Measurements from ENCODE around the gene CNTNAP2.

Gene CNTNAP2

GRCh38 chr7:147400221-147400689, 1283.7 kb downstream of the CNTNAP2 start:
- TF ChIP-seq, protein P1, sequence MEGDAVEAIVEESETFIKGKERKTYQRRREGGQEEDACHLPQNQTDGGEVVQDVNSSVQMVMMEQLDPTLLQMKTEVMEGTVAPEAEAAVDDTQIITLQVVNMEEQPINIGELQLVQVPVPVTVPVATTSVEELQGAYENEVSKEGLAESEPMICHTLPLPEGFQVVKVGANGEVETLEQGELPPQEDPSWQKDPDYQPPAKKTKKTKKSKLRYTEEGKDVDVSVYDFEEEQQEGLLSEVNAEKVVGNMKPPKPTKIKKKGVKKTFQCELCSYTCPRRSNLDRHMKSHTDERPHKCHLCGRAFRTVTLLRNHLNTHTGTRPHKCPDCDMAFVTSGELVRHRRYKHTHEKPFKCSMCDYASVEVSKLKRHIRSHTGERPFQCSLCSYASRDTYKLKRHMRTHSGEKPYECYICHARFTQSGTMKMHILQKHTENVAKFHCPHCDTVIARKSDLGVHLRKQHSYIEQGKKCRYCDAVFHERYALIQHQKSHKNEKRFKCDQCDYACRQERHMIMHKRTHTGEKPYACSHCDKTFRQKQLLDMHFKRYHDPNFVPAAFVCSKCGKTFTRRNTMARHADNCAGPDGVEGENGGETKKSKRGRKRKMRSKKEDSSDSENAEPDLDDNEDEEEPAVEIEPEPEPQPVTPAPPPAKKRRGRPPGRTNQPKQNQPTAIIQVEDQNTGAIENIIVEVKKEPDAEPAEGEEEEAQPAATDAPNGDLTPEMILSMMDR (conservative IDR thresholded peaks at IDR 0.05; ENCODE audit: low read depth, low read length) = no peak
- H3K4me2 ChIP-seq = peak overlapping the region; percentile 81

DNA sequence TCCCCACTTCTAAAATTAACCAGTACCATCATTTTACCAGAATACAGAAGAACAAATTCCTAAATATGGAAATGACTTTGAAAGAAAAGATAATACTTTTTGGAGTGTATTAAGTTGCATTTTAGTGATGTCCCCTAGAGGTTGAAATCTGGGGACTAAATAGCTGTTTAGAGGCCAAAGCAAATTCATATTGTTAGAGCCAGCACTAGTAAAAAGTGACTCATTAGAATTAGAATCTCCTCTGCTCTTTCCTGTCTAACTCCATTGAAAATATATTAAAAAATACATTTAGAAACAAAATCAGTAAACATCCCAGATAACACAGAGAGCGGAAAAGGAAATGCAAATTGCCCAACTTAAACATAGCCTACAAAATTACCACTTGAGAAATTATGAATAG, 1284.3 kb downstream of the CNTNAP2 start:
- H2AFZ ChIP-seq (ENCODE audit: low read depth) = peak overlapping the region; percentile 73
- no peaks in the 10 kb centered on the region for H3K79me2 ChIP-seq (ENCODE audit: insufficient read depth, low read depth)
- peaks cover 35% of the 10 kb centered on the region for H3K4me1 ChIP-seq (ENCODE audit: low read depth, poor library complexity, severe bottlenecking)
- no peaks in the 10 kb centered on the region for H3K27me3 ChIP-seq (ENCODE audit: insufficient read depth, low read depth)
- H3K4me3 ChIP-seq (IDR thresholded peaks at IDR 0.05; ENCODE audit: insufficient read depth, low read depth, low read length) = no peak overlapping the region
- H3K9ac ChIP-seq = peak overlapping the region; percentile 24; the same call in 1 of the 2 replicates
- H3K27ac ChIP-seq = peak overlapping the region; percentile 55
- no peaks in the 10 kb centered on the region for H3K36me3 ChIP-seq (ENCODE audit: insufficient read depth)
- TF ChIP-seq, protein P1 (conservative IDR thresholded peaks at IDR 0.05; ENCODE audit: low read depth, low read length) = no peak
- H4K20me1 ChIP-seq (ENCODE audit: insufficient read depth) = no peaks in the 10 kb centered on the region
- peak overlapping the region; percentile 81 for H3K4me2 ChIP-seq

More at GRCh38 chr7:147400221-147400689, 1283.7 kb downstream of the CNTNAP2 start:
- Histone ChIP-seq H3K4me1 (ENCODE audit: low read depth, poor library complexity, severe bottlenecking) (peaks cover 35% of the 10 kb centered on the region), H3K9ac (peak overlapping the region; percentile 24; the same call in 1 of the 2 replicates), H3K79me2 (ENCODE audit: insufficient read depth, low read depth) (no peaks in the 10 kb centered on the region), H3K27me3 (ENCODE audit: insufficient read depth, low read depth) (no peaks in the 10 kb centered on the region), H2AFZ (ENCODE audit: low read depth) (peak overlapping the region; percentile 73), H3K27ac (peak overlapping the region; percentile 55), H3K36me3 (ENCODE audit: insufficient read depth) (no peaks in the 10 kb centered on the region), H3K4me3 (IDR thresholded peaks at IDR 0.05; ENCODE audit: insufficient read depth, low read depth, low read length) (no peak overlapping the region), H4K20me1 (ENCODE audit: insufficient read depth) (no peaks in the 10 kb centered on the region)

DNA sequence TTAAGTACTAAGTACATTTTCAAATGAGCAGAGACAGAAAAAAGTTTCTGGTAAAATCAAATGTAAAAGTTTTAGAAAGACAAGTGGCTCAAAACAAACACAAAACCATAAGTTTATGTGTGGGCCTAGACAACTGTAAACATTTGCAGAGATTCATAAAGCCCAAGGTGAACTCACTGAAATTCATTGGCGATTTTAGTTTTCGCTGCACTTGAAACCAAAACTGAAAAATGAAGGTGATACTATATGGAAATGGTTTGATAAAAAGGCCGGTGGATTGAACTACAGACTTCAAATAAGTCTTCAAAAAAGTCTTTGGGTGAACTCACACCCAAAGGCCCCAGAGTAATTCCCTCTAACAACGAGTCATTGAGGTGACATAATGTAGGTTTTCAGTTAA, 1289.0 kb downstream of the CNTNAP2 start:
- Histone ChIP-seq H3K27me3 (ENCODE audit: insufficient read depth, low read depth) (no peaks in the 10 kb centered on the region), H3K4me1 (ENCODE audit: low read depth, poor library complexity, severe bottlenecking) (peaks cover 12% of the 10 kb centered on the region), H3K36me3 (ENCODE audit: insufficient read depth) (no peaks in the 10 kb centered on the region), H3K27ac (no peak overlapping the region), H2AFZ (ENCODE audit: low read depth) (no peak overlapping the region), H3K79me2 (ENCODE audit: insufficient read depth, low read depth) (no peaks in the 10 kb centered on the region), H4K20me1 (ENCODE audit: insufficient read depth) (no peaks in the 10 kb centered on the region), H3K4me3 (IDR thresholded peaks at IDR 0.05; ENCODE audit: insufficient read depth, low read depth, low read length) (no peak overlapping the region), H3K4me2 (no peak overlapping the region), H3K9ac (no peak overlapping the region)
- TF ChIP-seq, protein P1 (conservative IDR thresholded peaks at IDR 0.05; ENCODE audit: low read depth, low read length) = no peak

DNA sequence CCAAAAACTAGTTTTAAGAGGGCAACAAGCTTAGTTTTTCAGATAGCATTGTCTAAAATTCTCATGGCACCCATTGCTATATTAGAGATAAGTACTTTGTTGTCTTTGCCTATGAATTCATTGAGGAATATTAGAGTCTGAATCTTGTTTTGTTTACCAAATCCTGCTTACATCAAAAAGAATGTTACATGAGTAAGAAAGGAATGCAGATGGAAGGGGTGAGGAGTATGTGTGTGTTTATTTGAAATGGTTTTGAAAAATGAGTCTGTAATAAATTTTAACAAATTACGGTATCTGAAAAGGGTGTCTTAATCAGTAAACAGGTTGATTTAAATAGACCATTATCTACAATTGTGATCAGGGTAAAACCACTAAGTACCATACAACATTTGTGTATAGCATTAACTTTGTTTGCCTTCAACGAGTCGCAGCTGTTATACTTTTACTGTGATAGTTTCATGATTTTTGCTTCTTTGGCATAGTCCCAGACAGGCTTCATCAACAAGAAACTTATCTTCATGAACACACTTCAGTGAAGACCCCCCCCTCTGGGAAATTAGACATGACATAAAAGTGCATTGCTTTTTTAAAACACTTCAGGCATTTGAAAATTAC, 1290.0 kb downstream of the CNTNAP2 start:
- Histone ChIP-seq H3K27me3 (ENCODE audit: insufficient read depth, low read depth) (no peaks in the 10 kb centered on the region), H3K79me2 (ENCODE audit: insufficient read depth, low read depth) (no peaks in the 10 kb centered on the region), H3K4me3 (IDR thresholded peaks at IDR 0.05; ENCODE audit: insufficient read depth, low read depth, low read length) (no peak overlapping the region), H2AFZ (ENCODE audit: low read depth) (no peak overlapping the region), H3K4me1 (ENCODE audit: low read depth, poor library complexity, severe bottlenecking) (peaks cover 2% of the 10 kb centered on the region), H3K4me2 (no peak overlapping the region), H3K27ac (no peak overlapping the region), H4K20me1 (ENCODE audit: insufficient read depth) (no peaks in the 10 kb centered on the region), H3K9ac (no peak overlapping the region), H3K36me3 (ENCODE audit: insufficient read depth) (no peaks in the 10 kb centered on the region)
- TF ChIP-seq, protein P1 (conservative IDR thresholded peaks at IDR 0.05; ENCODE audit: low read depth, low read length) = no peak

Measured in KMS-11 (cell line).